SHP77 treated with DMSO at 0.1 percent for 48 hours (cell line): Measurements from ENCODE around the gene FAM171A1.
"Not testable (repeated sequence)": the region's sequence is repeated elsewhere in the genome, so short reads cannot be mapped to it uniquely, and the experiment has no call there.

Experiments used
- DNase-seq: peaks from one replicate; lab custom pipeline; 2025; lab: John Stamatoyannopoulos, UW

Gene FAM171A1

DNA sequence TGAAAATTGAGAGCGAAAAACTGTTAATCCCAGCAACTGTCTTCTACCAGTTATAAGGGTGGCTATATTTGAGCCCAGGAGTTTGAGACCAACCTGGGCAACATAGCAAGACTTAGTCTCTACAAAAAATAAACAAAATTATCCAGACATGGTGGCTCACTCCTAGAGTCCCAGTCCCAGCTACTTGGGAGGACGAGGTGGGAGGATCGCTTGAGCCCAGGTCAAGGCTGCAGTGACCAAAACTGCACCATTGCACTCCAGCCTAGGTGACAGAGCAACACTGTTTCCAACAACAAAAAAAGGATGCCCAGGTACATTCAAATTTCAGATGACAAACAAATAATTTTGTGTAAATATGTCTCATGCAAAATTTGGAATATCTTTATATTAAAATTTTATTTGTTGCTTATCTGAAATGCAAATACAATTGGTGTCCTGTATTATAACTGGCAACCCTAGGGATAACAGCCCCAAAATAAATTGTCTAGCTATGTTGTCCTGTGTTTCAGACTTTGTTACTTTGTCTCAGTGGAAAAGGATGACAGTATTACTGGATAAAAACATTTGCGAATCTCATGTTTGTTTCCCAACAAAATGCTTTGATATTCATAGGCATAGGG, 26.7 kb downstream of the FAM171A1 start:
- no peak for DNase-seq

DNA sequence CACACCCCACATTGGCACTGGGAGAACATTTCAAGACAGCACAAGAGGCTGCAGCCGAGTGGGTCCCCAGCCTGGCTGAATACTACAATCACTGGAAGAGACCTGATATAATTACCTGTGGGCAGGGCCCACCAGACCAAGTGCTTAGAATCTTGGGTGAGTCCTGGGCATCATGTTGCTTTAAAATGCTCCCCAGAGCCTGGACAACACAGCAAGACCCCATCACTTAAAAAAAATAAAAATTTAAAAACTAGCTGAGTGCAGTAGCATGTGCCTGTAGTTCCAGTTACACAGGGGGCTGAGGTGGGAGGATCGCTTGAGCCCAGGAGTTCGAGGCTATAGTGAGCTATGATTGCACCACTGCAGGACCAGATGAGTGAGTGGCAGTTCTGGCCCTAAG, 28.1 kb downstream of the FAM171A1 start:
- DNase-seq = no peak

- DNase-seq = no peak
These were observed 29.5 kb downstream of the FAM171A1 start for GRCh38 chr10:15341502-15342128.

GRCh38 chr10:15339892-15340291, 31.2 kb downstream of the FAM171A1 start:
- no peak for DNase-seq

- DNase-seq = not testable (repeated sequence)
These were observed 33.6 kb downstream of the FAM171A1 start for GRCh38 chr10:15337441-15337923.

GRCh38 chr10:15336211-15336610, 34.9 kb downstream of the FAM171A1 start:
- no peak for DNase-seq

DNA sequence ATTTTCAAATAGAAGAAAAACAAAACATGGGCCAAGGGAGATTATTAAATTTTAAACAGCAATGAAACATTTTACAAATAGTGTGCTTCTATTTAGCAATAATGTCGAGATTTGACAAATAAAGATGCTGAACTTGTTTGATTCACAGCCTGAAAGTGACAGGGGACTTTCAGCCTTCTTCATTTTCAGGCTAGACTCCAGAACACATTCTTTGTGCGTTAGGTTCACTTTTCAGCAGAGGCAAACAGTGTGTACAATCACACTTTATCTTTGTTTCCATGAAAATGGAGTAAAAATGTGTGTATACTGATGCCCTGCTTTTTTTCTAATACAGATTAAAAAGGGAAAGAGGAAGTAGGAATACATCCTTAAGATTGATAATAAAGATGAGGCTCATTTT, 35.6 kb downstream of the FAM171A1 start:
- DNase-seq = no peak

DNA sequence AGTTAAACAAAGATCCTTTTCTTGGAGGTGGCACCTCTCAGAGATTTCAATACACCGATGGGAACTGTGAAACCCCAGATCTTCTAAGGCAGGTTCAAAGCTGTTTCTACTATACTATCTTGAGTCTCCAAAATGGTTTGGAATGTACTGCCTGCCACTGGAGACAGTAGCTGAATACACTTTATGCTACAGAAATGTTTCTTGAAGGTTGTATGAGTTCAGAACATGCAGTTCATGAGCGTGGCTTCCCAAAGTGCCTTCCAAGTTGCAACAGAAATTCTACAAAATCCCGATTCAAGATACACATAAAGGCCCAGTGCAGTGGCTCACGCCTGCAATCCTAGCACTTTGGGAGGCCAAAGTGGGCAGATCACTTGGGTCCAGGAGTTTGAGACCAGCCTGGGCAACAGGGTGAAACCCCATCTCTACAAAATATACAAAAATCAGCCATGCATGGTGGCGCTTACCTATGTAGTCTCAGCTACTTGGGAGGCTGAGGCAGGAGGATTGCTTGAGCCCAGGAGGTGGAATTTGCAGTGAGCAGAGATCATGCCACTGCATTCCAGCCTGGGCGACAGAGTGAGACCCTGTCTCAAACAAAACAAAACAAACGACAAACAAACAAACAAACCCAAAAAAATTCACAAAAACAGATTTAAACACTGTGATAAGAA, 36.3 kb downstream of the FAM171A1 start:
- no peak for DNase-seq

- no peak for DNase-seq
These were observed 37.0 kb downstream of the FAM171A1 start for GRCh38 chr10:15333909-15334649.

DNA sequence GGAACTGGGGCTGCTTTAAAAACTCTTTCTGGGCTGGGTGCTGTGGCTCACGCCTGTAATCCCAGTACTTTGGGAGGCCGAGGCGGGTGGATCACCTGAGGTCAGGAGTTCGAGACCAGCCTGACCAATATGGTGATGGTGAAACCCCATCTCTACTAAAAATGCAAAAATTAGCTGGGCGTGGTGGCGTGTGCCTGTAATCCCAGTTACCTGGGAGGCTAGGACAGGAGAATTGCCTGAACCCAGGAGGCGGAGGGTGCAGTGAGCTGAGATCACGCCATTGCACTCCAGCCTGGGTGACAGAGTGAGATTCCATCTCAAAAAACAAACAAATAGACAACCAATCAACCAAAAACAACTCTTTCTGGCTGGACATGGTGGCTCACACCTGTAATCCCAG, 37.9 kb downstream of the FAM171A1 start:
- not testable (repeated sequence) for DNase-seq

DNA sequence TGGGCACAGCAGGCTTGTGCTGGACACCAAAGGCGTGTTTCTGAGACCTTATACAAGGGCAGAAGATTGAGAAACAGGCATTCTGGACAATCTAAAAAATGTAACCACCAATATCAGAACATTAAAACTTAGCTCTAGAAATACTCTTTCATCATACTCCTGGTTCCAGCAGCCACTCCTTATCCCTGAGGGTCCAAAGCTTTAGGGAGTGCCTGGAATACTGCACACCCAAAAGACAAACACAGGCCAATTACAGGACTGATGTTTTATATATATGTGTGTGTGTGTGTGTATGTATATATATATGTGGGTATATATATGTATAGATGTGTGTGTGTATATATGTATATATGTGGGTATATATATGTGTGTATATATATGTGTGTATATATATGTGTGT, 39.6 kb downstream of the FAM171A1 start:
- no peak for DNase-seq

- DNase-seq = no peak
These were observed 41.7 kb downstream of the FAM171A1 start for GRCh38 chr10:15329437-15329836.

DNA sequence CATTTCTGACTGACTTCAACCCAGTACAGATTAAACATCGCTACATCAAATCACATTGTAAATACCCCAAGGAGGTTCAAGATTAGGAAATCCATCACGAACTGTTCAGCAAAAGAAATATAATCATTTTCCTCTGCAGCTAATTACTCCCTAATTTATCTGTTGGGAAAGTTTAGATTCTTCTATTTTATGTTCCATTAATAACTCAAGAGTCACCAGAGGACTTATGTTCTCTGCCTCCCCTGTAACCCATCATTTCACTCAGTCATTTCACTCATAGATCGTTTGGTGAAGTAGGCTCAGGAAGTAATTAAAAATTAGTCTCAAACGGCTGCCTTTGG, 45.2 kb downstream of the FAM171A1 start:
- DNase-seq = no peak

DNA sequence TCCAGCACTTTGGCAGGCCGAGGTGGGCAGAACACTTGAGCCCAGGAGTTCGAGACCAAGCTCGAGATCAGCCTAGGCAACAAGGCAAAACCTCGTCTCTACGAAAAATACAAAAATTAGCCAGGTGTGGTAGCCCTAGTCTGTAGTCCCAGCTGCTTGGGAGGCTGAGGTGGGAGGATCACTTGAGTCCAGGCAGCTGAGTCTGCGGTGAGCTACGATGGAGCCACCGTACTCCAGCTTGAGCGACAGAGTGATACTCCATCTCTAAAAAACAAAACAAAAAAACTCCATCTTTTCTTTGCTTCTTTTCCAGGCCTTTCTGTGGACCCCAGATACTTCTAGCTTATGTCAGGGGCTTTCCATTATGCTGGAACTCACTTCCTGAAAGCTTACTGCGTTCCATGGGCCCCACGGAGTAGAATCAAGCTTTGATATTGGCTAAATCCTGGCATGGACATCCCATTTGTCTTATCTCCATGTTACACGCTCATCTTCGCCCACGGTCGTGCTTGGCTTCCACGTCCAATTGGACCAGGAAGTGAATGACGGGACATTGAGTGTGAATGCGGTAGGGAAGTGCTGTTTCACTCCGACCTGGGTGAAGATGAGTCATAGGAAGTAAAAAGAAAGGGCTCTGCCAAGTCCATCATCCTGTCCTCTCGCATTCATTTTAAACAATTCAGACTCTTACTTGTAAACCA, 45.7 kb downstream of the FAM171A1 start:
- no peak for DNase-seq

GRCh38 chr10:15324611-15325010, 46.5 kb downstream of the FAM171A1 start:
- no peak for DNase-seq

DNA sequence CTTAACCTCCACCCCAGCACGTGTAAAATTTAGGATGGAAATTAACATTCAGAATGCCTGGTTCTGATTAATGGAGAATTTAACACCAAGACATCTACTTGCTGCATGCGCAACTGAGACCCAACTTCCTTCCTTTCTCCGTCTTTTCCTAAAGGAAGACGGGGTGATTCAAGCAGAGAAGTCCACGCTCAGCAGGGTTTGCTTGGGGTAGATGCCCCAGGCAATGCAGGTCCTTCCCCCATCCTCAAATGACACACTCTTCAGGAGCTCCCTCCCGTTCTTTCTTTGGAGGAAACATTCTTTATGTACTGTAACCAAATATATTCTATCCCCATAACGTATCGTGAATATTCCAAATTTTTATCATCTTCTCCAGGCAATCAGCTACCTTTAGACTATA, 47.0 kb downstream of the FAM171A1 start:
- no peak for DNase-seq

- DNase-seq = no peak
These were observed 48.7 kb downstream of the FAM171A1 start for GRCh38 chr10:15322356-15322755.

DNA sequence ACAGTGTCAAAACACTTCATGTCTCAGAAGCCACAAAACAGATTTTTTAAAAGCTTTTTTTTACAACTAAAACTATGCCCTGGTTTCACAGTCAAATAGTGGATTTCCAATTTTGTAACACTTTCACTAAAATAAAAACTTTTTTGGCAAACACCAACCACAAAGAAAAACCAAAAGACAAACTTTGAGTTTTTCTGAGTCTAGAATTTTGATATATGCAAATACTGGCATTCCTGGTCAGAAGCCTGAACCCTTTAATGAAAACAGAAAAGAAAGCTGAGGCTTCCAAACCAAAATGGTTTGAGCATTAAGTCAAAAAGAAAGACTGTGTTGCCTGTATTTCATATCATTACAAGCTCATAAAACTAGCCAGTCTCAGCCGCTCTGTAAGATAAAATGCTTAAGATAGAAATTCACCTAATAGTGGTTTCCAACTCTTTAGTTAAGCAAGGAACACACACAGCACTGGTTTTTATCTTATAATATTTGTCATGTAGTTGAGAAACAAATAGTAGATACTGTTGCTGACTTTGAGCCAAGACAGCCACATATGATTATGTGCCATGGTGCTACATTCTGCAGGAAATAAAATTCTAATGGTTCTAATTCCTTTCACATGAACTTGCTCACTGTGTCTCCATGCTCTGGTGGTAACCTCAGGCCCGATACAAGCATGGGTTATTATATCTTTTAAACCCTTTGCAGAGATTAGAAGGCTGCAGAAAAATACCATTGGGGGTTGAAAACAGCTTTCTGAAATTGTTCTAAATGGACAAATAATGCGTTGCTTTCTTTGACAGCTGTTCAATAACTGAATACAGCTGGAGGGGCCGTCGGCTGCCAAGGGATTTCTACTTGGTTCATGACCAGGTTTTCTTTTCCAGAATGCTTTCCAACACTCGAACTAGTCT, 49.4 kb downstream of the FAM171A1 start:
- DNase-seq = no peak

DNA sequence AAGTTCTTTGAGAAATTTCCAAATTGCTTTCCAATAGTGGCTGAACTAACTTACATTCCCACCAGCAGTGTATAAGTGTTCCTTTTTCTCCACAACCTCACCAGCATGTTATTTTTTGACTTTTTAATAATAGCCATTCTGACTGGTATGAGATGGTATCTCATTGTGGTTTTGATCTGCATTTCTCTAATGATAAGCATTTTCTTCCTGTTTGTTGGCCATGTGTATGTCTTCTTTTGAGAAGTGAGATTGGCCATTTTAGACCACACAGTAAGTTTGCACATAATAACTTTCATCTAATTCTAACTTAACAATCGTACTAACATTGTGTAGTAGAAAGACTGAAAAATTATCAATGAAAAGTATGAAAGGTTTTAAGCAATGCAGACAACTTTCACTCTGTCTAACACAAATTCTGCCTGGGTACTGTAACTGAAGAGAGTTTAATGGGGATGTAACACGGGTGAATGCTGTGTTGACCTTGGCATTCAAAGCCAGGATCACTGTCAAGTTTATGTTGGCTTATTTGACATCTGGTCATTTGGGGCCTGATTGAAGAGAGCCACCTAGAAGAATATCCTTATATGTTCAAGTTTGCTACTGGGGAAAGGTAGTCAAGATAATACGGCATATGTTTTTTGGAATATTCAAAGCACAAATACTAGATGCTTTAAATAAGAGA, 50.4 kb downstream of the FAM171A1 start:
- no peak for DNase-seq

GRCh38 chr10:15320118-15320517, 51.0 kb downstream of the FAM171A1 start:
- DNase-seq = no peak
